PC-9 (cell line): ENCODE data around the gene LRRC53.

Source experiments
- EZH2 ChIP-seq: fragments of 200-600 bp; sonication (generic); IDR thresholded peaks from 2 replicates; pipeline ENCODE4 v1.8.0; 2017; ENCODE audit warnings: antibody characterized with exemption, low read depth
- TF ChIP-seq, protein P1 (sequence below): fragments of 200-600 bp; sonication (generic); conservative IDR thresholded peaks from 2 replicates; pipeline ENCODE4 v1.6.1; 2017; ENCODE audit warnings: mixed run types, antibody characterized with exemption, mild to moderate bottlenecking, moderate library complexity

GRCh38 chr1:74452035-74452434 lies 60.4 kb downstream of the LRRC53 start:
- TF ChIP-seq, protein P1, sequence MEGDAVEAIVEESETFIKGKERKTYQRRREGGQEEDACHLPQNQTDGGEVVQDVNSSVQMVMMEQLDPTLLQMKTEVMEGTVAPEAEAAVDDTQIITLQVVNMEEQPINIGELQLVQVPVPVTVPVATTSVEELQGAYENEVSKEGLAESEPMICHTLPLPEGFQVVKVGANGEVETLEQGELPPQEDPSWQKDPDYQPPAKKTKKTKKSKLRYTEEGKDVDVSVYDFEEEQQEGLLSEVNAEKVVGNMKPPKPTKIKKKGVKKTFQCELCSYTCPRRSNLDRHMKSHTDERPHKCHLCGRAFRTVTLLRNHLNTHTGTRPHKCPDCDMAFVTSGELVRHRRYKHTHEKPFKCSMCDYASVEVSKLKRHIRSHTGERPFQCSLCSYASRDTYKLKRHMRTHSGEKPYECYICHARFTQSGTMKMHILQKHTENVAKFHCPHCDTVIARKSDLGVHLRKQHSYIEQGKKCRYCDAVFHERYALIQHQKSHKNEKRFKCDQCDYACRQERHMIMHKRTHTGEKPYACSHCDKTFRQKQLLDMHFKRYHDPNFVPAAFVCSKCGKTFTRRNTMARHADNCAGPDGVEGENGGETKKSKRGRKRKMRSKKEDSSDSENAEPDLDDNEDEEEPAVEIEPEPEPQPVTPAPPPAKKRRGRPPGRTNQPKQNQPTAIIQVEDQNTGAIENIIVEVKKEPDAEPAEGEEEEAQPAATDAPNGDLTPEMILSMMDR, result no peak
- no peak for TF ChIP-seq EZH2
